ENCODE measurements around the gene NRG2.

DNA sequence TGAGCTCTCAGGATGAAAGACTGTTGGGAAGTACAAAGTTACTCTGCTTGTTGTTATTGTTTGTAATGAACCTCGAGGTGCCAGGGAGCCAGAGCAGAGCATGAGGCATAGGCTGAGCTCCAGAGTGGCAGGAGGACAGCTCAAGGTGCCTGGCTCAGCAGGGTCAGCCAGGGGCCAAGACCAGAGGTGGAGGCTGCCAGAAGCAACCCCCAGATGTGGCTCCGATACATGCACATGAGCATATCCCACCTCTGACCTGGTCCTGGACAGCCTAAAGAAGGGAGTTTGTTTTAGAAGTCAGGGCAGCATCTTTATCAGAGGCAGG, 141.9 kb downstream of the NRG2 start:
- TF ChIP-seq, protein P1, sequence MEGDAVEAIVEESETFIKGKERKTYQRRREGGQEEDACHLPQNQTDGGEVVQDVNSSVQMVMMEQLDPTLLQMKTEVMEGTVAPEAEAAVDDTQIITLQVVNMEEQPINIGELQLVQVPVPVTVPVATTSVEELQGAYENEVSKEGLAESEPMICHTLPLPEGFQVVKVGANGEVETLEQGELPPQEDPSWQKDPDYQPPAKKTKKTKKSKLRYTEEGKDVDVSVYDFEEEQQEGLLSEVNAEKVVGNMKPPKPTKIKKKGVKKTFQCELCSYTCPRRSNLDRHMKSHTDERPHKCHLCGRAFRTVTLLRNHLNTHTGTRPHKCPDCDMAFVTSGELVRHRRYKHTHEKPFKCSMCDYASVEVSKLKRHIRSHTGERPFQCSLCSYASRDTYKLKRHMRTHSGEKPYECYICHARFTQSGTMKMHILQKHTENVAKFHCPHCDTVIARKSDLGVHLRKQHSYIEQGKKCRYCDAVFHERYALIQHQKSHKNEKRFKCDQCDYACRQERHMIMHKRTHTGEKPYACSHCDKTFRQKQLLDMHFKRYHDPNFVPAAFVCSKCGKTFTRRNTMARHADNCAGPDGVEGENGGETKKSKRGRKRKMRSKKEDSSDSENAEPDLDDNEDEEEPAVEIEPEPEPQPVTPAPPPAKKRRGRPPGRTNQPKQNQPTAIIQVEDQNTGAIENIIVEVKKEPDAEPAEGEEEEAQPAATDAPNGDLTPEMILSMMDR (IDR thresholded peaks at IDR 0.05), result no peak
- no peak for TF ChIP-seq POLR2A (IDR thresholded peaks at IDR 0.05)
